ENCODE measurements around the gene OR6C3. TPM values are rescaled to one million over a fixed set of nuclear protein-coding genes. Genes with fewer than 3 reads are reported as not detected.

Gene OR6C3
- total RNA-seq (2021), result not detected in 2 replicates
- long read RNA-seq, result 0 reads

DNA sequence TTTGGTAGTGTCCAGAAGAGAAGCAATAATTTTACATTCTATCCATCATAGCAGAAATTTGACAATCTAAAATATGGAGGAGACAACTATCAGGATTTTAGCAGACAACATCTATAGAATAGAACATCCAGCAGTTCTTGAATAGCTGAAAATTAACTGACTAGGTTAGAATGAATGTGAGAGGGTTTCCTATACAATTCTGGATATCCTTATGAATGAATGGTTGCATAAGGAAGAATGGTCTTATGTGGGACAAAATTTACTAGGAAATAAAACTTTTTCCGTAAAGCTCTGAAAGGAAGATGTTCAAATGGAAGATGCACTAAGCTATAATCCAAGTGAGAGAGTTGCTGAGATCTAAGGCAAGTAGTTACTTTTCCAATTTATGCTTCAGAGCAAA is at the start of gene OR6C3:
Gene OR6C3, plus strand, starts transcription at position 301 of the 400 bp plus-strand sequence. CDS start 955 bp downstream, outside the sequence.
- Histone ChIP-seq H3K4me2 (ENCODE audit: insufficient read depth, insufficient read length, low read length) (no peak within 1 kb of the TSS), H2BK5ac (ENCODE audit: insufficient read length, low read length) (no peak within 1 kb of the TSS), H3K79me1 (ENCODE audit: insufficient read depth, low read depth, low read length, poor library complexity, severe bottlenecking) (no peaks in the 10 kb centered on the region), H3K4me1 (ENCODE audit: insufficient read depth, low read length) (peaks cover 4% of the 10 kb centered on the region; the same call in 1 of the 2 replicates), H3K23me2 (ENCODE audit: insufficient read length, low read depth, low read length, poor library complexity, severe bottlenecking) (no peaks in the 10 kb centered on the region), H3K4ac (ENCODE audit: low read depth, low read length) (no peak within 1 kb of the TSS), H3K18ac (ENCODE audit: insufficient read length, low read depth, low read length) (no peak within 1 kb of the TSS), H2AFZ (ENCODE audit: low read length) (no peak within 1 kb of the TSS), H2BK20ac (ENCODE audit: low read depth, low read length, poor library complexity, severe bottlenecking) (no peak within 1 kb of the TSS), H4K20me1 (ENCODE audit: control insufficient read depth, insufficient read depth, insufficient read length) (no peaks in the 10 kb centered on the region), H2AK5ac (ENCODE audit: insufficient read length, low read length) (no peak within 1 kb of the TSS), H3K14ac (ENCODE audit: insufficient read depth, low read length) (no peak within 1 kb of the TSS), H3T11ph (ENCODE audit: low read length) (no peak within 1 kb of the TSS), H2BK15ac (ENCODE audit: low read depth, low read length) (no peak within 1 kb of the TSS), H3K27me3 (ENCODE audit: insufficient read depth, low read length) (no peaks in the 10 kb centered on the region), H3K27ac (ENCODE audit: insufficient read length, low read depth, low read length) (no peak within 1 kb of the TSS), H4K5ac (ENCODE audit: insufficient read length, low read depth, low read length) (no peak within 1 kb of the TSS), H3K23ac (ENCODE audit: insufficient read length, low read depth, low read length) (no peak within 1 kb of the TSS), H2BK12ac (ENCODE audit: insufficient read length, low read depth, low read length) (no peak within 1 kb of the TSS), H3K9ac (ENCODE audit: extremely low read depth, insufficient read length, low read length) (no peak within 1 kb of the TSS), H3K9me3 (ENCODE audit: control insufficient read depth, low read depth, low read length) (no peaks in the 10 kb centered on the region), H2BK120ac (ENCODE audit: low read depth, low read length, poor library complexity, severe bottlenecking) (no peak within 1 kb of the TSS), H4K91ac (ENCODE audit: insufficient read length, low read depth, low read length) (no peak within 1 kb of the TSS), H3K79me2 (ENCODE audit: insufficient read depth, low read length) (no peaks in the 10 kb centered on the region), H3K56ac (ENCODE audit: insufficient read length, low read depth, low read length) (no peak within 1 kb of the TSS), H4K8ac (replicated peaks; ENCODE audit: insufficient read length, low read depth, low read length) (no peak within 1 kb of the TSS)
- Mint-ChIP-seq H3K9me3 (peaks cover 0 to 5% of the 10 kb centered on the region in 2 experiments; a peak in 3 of 5 replicates), H3K4me3 (no peak within 1 kb of the TSS), H3K27ac (0 out of 7 replicates have a peak within 1 kb of the TSS, but pooled peaks of 1 of the 3 experiments have one; percentile 68), H3K27me3 (ENCODE audit: low read depth) (no peaks in the 10 kb centered on the region), H3K36me3 (ENCODE audit: insufficient read depth in 1 of 3, low read depth in 3 of 3) (peaks cover 0 to 2% (median 0%) of the 10 kb centered on the region in 3 experiments; a peak in 1 of 7 replicates), H3K4me1 (peaks cover 17 to 24% of the 10 kb centered on the region in 2 experiments)
- TF ChIP-seq, protein P1, sequence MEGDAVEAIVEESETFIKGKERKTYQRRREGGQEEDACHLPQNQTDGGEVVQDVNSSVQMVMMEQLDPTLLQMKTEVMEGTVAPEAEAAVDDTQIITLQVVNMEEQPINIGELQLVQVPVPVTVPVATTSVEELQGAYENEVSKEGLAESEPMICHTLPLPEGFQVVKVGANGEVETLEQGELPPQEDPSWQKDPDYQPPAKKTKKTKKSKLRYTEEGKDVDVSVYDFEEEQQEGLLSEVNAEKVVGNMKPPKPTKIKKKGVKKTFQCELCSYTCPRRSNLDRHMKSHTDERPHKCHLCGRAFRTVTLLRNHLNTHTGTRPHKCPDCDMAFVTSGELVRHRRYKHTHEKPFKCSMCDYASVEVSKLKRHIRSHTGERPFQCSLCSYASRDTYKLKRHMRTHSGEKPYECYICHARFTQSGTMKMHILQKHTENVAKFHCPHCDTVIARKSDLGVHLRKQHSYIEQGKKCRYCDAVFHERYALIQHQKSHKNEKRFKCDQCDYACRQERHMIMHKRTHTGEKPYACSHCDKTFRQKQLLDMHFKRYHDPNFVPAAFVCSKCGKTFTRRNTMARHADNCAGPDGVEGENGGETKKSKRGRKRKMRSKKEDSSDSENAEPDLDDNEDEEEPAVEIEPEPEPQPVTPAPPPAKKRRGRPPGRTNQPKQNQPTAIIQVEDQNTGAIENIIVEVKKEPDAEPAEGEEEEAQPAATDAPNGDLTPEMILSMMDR (conservative IDR thresholded peaks at IDR 0.05), result no peak
- no peak for DNase-seq
- no CpG with 5 or more reads among the region's 1 CpG for WGBS (ENCODE audit: extremely low coverage, insufficient read length, low lambda C conversion rate)

Data from H9 (cell line).